Pancreas (tissue), 10 donors: ENCODE results near the gene EPS8. TPM values are rescaled to one million over a fixed set of nuclear protein-coding genes. Genes with fewer than 3 reads are reported as not detected.

Experiments used
- ATAC-seq, 4 donors: fragments of 200-7000 bp; cut with Tn5 transposase; one replicate each; pipeline versions ENCODE4 v1.8.0 to v1.9.1; 2020; ENCODE audit warnings: mild to moderate bottlenecking in 4 of 4, moderate library complexity in 4 of 4
- DNase-seq, 6 donors: peaks; one replicate each; pipeline ENCODE4 v3.0.0-alpha.2; 2020
- FAIRE-seq: peaks from 2 replicates; lab custom pipeline; 2012; peaks lifted over from hg19 to GRCh38; lab: Jason Lieb, UNC
- H3K27ac ChIP-seq, 4 donors: fragments of 200-600 bp; sonication (generic); 1 replicate in 3 of 4; 2 replicates in 1 of 4; pipeline versions ENCODE4 v1.5.0 to v1.8.0; 2020
- H3K27me3 ChIP-seq, 4 donors: fragments of 200-600 bp; one replicate each; pipeline ENCODE4 v1.8.0; 2021
- H3K36me3 ChIP-seq, 3 donors: fragments of 200-600 bp; sonication (generic) in 1 of 3; one replicate each; pipeline versions ENCODE4 v1.5.0 to v1.8.0; 2020 to 2021
- H3K4me1 ChIP-seq, 3 donors: fragments of 200-600 bp; one replicate each; pipeline ENCODE4 v1.8.0; 2021
- H3K4me3 ChIP-seq, 4 donors: fragments of 200-600 bp; sonication (generic) in 2 of 4; one replicate each; pipeline versions ENCODE4 v1.5.0 to v1.8.0; 2020 to 2021
- H3K9me3 ChIP-seq, 4 donors: fragments of 200-600 bp; one replicate each; pipeline ENCODE4 v1.8.0; 2021
- WGBS, 2 donors: extraction: QIAGEN DNeasy Blood & Tissue Kit; methylation state at CpG; one replicate each; pipeline ENCODE4 v1.1.7; 2013; 5-methylcytosine and 5-hydroxymethylcytosine counted together
- intact Hi-C, 3 donors: fragments of 100-400 bp; cut with DNase I; formaldehyde crosslinking; loops; one replicate each; pipeline versions ENCODE4 v1.11.1 to v1.14.2; 2022
- polyA plus RNA-seq, 2 donors: library from polyadenylated mRNA; stranded (reverse); fragments of 200-250 nt; gene quantifications; one replicate each; pipeline ENCODE4 v1.2.3, GENCODE V29; 2013
- total RNA-seq, 6 donors: library from RNA; stranded (reverse); fragmentation: NEBNext Ultra II Directional in 4 of 6; extraction: Animal tissue kit (Norgen Biotek cat#: 25700) in 4 of 6; gene quantifications; one replicate each; pipeline versions ENCODE4 v1.2.1 to v1.2.4, GENCODE V29; 2021 to 2023
- TF ChIP-seq, protein P1 (sequence below), 4 donors: fragments of 200-600 bp; sonication (generic) in 3 of 4; IDR thresholded peaks; one replicate each; pipeline versions ENCODE4 v1.5.0 to v1.8.0; 2021; ENCODE audit warnings: antibody characterized with exemption in 4 of 4
- donor health status: healthy with polysubstance abuse.
- donor health status: DM: no; HTN: no; CAD: no; lungs with moderate emphysema.
- donor health status: DM: no; HTN: no; CAD: no.
- donor health status: control.
- donor health status: control.
- donor health status: Bipolar disorder and iron deficiency.
- donor health status: DM: yes; HTN: yes; CAD: no.
- donor health status: DM: no; HTN: no; CAD: no.
- donor health status: DM: no; HTN: no; CAD: no.
- donor health status: DM: yes; HTN: yes; CAD: no.

The EPS8 gene
- total and polyA plus RNA-seq, 8 donors = 8.2 to 26.7 (median 10.6) TPM

DNA sequence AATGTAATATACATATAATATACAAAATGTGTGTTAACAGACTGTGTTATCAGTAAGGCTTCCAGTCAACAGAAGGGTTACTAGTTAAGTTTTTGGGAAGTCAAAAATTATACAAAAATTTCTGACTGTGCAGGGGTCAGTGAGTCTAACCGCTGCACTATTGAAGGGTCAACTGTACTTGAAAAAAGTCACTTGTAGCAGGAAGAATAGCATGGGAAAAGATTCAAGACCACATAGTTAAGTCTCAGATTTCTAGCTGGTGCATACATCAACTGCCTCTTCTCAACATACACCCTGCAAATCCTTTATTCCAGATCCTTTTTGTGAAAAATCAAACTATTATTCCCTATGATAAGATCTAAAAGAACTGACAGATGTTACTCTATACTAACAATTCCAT lies 5.9 kb downstream of the EPS8 start:
- Histone ChIP-seq H3K36me3 (no peaks in the 10 kb centered on the region), H3K27me3 (no peaks in the 10 kb centered on the region), H3K4me1 (peaks cover 0 to 13% (median 9%) of the 10 kb centered on the region in 3 donors), H3K4me3 (no peak overlapping the region), H3K9me3 (no peaks in the 10 kb centered on the region), H3K27ac (no peak overlapping the region)
- intact Hi-C loops = no loop called here
- 92 to 97% methylated on average over 1 of the region's 1 CpG for WGBS, 2 donors
- no peak for DNase-seq
- ATAC-seq = no peak
- TF ChIP-seq, protein P1, sequence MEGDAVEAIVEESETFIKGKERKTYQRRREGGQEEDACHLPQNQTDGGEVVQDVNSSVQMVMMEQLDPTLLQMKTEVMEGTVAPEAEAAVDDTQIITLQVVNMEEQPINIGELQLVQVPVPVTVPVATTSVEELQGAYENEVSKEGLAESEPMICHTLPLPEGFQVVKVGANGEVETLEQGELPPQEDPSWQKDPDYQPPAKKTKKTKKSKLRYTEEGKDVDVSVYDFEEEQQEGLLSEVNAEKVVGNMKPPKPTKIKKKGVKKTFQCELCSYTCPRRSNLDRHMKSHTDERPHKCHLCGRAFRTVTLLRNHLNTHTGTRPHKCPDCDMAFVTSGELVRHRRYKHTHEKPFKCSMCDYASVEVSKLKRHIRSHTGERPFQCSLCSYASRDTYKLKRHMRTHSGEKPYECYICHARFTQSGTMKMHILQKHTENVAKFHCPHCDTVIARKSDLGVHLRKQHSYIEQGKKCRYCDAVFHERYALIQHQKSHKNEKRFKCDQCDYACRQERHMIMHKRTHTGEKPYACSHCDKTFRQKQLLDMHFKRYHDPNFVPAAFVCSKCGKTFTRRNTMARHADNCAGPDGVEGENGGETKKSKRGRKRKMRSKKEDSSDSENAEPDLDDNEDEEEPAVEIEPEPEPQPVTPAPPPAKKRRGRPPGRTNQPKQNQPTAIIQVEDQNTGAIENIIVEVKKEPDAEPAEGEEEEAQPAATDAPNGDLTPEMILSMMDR (IDR thresholded peaks at IDR 0.05) = no peak
- FAIRE-seq = no peak

DNA sequence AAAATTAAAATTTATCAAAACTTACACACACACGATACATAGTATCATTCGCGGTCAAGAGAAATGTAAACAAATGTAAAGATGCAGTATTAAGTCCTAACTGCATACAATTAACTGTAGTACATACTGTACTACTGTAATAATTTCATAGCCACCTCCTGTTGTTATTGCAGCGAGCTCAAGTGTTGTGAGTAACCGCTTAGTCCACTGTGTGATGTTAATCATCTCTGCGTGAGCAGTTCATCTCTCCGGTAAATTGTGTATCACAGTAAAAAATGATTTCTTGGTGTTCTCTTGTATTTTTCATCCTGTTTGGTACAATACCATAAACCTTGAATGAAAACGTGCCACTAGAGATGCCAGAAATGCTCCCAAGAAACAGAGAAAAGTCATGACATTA lies 6.5 kb downstream of the EPS8 start:
- Histone ChIP-seq H3K36me3 (no peaks in the 10 kb centered on the region), H3K4me1 (peaks cover 0 to 13% (median 13%) of the 10 kb centered on the region in 3 donors), H3K9me3 (no peaks in the 10 kb centered on the region), H3K27ac (no peak overlapping the region), H3K4me3 (no peak overlapping the region), H3K27me3 (no peaks in the 10 kb centered on the region)
- DNase-seq (no peak), ATAC-seq (no peak), FAIRE-seq (no peak)
- 95 to 96% methylated on average over 8 of the region's 8 CpGs for WGBS, 2 donors
- TF ChIP-seq, protein P1 (IDR thresholded peaks at IDR 0.05) = no peak
- intact Hi-C loops = no loop called here

DNA sequence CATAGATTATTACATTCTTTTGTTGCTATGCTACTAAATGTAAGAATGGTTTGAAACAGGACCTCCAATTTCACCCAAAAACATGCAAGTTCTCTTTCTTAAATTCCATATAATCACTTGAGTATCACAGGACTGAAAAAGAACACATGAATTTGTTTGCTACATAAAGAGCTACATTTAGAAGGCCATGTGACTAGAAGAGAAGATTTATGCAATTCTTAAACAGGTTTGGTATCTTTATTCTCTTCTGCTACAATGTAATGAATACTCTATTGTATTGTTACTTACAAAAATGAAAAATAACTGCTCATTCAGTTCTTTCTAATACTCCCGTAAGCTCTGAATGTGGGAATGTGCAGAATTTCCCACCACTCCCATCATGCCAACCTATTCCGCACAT lies 9.3 kb downstream of the EPS8 start:
- WGBS, 2 donors = 37 to 49% methylated on average over 2 of the region's 2 CpGs

DNA sequence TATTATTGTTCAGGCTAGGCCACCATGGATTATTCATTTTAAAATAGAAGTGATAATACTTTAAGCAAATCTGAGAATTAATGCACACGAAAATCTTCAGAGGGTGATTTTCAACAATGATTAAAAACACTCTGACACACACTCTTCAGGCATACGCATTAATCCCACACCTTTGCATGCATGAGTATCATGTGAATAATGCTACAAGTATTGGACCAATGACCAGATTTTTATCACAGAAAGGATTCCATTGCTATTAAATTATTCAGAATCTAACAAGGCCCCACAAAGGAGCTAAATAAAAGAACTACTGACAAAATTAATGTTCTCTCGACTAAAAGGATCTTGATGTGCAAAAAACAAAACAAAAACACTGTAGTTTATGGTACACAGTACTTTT lies 11.1 kb downstream of the EPS8 start:
- no peak for ATAC-seq
- intact Hi-C loops = no loop called here
- no peaks in the 10 kb centered on the region for H3K9me3 ChIP-seq
- WGBS, 2 donors = 87% methylated on average over 3 of the region's 3 CpGs
- no peak for DNase-seq
- no peak for FAIRE-seq
- no peak overlapping the region for H3K27ac ChIP-seq
- TF ChIP-seq, protein P1 (IDR thresholded peaks at IDR 0.05) = no peak
- H3K36me3 ChIP-seq = no peaks in the 10 kb centered on the region
- peaks cover 0 to 18% (median 14%) of the 10 kb centered on the region in 3 donors for H3K4me1 ChIP-seq
- no peaks in the 10 kb centered on the region for H3K27me3 ChIP-seq
- H3K4me3 ChIP-seq = no peak overlapping the region

More for the DNA sequence above, 9.3 kb downstream of the EPS8 start:
- H3K9me3 ChIP-seq = no peaks in the 10 kb centered on the region
- DNase-seq (no peak), FAIRE-seq (no peak), ATAC-seq (no peak)
- TF ChIP-seq, protein P1 (IDR thresholded peaks at IDR 0.05) = no peak
- H3K27ac ChIP-seq = no peak overlapping the region
- no peaks in the 10 kb centered on the region for H3K27me3 ChIP-seq
- H3K36me3 ChIP-seq = no peaks in the 10 kb centered on the region
- intact Hi-C loops = no loop called here
- peaks cover 0 to 14% (median 14%) of the 10 kb centered on the region in 3 donors for H3K4me1 ChIP-seq
- H3K4me3 ChIP-seq = no peak overlapping the region

DNA sequence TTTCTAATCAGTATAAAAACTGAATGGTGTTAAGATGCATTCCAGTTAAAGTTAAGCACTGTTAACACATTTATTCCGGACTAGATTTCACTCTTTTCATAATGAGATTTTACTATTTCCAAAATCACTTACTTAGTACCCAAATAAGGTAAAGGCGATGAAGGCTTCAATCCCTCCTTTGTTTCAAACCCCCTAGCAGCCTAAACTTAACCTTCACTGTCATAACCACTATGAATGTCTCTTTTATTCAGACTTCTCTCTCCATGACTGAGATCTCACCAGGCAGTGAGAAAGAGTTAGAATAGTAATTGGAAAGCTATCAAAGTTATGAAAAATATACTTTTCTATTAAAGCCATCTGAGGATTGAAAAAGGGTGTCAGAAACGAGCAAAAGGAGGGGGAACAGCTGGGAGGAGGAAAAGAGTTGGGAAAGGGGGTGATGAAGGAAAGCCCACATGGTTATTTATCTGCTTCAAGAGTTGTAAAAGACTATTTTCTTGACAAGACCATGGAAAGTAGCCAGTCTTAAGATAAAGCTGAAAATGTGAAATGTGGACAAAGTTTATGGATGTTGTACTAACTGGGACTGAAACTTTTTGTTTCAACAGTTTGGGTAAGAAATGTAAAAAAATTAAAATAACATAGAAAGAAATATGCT lies 11.7 kb downstream of the EPS8 start:
- intact Hi-C loops = no loop called here
- Histone ChIP-seq H3K27me3 (no peaks in the 10 kb centered on the region), H3K9me3 (no peaks in the 10 kb centered on the region), H3K36me3 (no peaks in the 10 kb centered on the region), H3K4me1 (peaks cover 0 to 18% (median 14%) of the 10 kb centered on the region in 3 donors), H3K4me3 (no peak overlapping the region), H3K27ac (no peak overlapping the region)
- FAIRE-seq (no peak), ATAC-seq (no peak), DNase-seq (no peak)
- WGBS, 2 donors = 71 to 80% methylated on average over 3 of the region's 3 CpGs
- TF ChIP-seq, protein P1 (IDR thresholded peaks at IDR 0.05) = no peak
